ENCODE data around the gene CER1.

The CER1 gene

DNA sequence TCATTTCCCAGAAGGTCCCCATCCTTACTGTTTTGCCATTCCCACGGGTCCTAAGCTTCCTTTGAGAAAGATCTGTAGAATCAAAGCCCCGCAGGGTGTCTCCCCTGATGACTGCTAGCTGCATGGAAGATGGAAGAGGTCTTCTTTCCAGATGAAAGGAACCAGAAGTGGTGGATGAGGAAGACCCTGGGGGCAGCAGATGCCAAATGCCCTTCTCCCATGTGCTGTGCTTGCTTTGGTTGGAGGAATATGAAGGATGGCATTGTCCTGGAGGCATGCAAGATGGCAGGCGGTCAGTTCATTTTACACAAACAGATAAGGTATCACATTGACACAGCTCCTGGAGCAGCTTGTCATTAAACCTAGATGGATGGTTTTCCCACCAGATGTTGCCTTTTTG is 25.8 kb upstream of the CER1 start:
- no peak for DNase-seq (ENCODE audit: low read depth)
- TF ChIP-seq POLR2A (IDR thresholded peaks at IDR 0.05; ENCODE audit: extremely low read depth, insufficient read length) (no peak), MYC (IDR thresholded peaks at IDR 0.05; ENCODE audit: low read depth, low read length) (no peak)
- TF ChIP-seq, protein P1, sequence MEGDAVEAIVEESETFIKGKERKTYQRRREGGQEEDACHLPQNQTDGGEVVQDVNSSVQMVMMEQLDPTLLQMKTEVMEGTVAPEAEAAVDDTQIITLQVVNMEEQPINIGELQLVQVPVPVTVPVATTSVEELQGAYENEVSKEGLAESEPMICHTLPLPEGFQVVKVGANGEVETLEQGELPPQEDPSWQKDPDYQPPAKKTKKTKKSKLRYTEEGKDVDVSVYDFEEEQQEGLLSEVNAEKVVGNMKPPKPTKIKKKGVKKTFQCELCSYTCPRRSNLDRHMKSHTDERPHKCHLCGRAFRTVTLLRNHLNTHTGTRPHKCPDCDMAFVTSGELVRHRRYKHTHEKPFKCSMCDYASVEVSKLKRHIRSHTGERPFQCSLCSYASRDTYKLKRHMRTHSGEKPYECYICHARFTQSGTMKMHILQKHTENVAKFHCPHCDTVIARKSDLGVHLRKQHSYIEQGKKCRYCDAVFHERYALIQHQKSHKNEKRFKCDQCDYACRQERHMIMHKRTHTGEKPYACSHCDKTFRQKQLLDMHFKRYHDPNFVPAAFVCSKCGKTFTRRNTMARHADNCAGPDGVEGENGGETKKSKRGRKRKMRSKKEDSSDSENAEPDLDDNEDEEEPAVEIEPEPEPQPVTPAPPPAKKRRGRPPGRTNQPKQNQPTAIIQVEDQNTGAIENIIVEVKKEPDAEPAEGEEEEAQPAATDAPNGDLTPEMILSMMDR (IDR thresholded peaks at IDR 0.05; ENCODE audit: low read depth, low read length), result no peak
- TF ChIP-seq, protein P2, sequence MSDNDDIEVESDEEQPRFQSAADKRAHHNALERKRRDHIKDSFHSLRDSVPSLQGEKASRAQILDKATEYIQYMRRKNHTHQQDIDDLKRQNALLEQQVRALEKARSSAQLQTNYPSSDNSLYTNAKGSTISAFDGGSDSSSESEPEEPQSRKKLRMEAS (IDR thresholded peaks at IDR 0.05; ENCODE audit: low read depth, low read length), result no peak
- no peak overlapping the region for H3K4me3 ChIP-seq (ENCODE audit: low read depth, low read length)

- H3K4me3 ChIP-seq (ENCODE audit: low read depth, low read length), result no peak overlapping the region
- TF ChIP-seq MYC (IDR thresholded peaks at IDR 0.05; ENCODE audit: low read depth, low read length) (no peak), POLR2A (IDR thresholded peaks at IDR 0.05; ENCODE audit: extremely low read depth, insufficient read length) (no peak)
- TF ChIP-seq, protein P1 (IDR thresholded peaks at IDR 0.05; ENCODE audit: low read depth, low read length), result no peak
- TF ChIP-seq, protein P2 (IDR thresholded peaks at IDR 0.05; ENCODE audit: low read depth, low read length), result no peak
- DNase-seq (ENCODE audit: low read depth), result no peak
These were observed 24.6 kb upstream of the CER1 start for GRCh38 chr9:14747111-14747510.

DNA sequence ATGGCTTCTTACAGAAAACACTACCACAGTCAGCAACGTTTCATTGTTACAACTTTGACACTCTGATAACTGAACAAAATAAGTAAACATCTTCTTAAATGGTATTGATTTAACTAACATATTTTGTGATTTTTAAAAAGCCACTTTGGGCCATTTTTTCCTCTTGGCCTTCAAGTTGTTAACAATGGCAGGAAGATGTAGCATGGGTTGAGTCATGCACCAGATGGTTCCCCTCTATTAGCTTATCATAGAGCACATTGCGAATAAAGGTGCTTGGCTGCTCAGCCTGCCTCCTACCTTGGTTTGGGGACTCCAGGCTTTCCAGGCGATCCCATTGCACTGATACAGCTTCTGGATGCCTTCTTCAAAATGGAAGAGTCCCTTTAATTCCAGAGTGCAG is 24.1 kb upstream of the CER1 start:
- DNase-seq (ENCODE audit: low read depth), result no peak
- TF ChIP-seq, protein P2 (IDR thresholded peaks at IDR 0.05; ENCODE audit: low read depth, low read length), result no peak
- TF ChIP-seq POLR2A (IDR thresholded peaks at IDR 0.05; ENCODE audit: extremely low read depth, insufficient read length) (no peak), MYC (IDR thresholded peaks at IDR 0.05; ENCODE audit: low read depth, low read length) (no peak)
- TF ChIP-seq, protein P1 (IDR thresholded peaks at IDR 0.05; ENCODE audit: low read depth, low read length), result no peak
- H3K4me3 ChIP-seq (ENCODE audit: low read depth, low read length), result no peak overlapping the region

- TF ChIP-seq, protein P2 (IDR thresholded peaks at IDR 0.05; ENCODE audit: low read depth, low read length), result no peak
- TF ChIP-seq, protein P1 (IDR thresholded peaks at IDR 0.05; ENCODE audit: low read depth, low read length), result no peak
- TF ChIP-seq MYC (IDR thresholded peaks at IDR 0.05; ENCODE audit: low read depth, low read length), result no peak
- TF ChIP-seq POLR2A (IDR thresholded peaks at IDR 0.05; ENCODE audit: extremely low read depth, insufficient read length), result no peak
- DNase-seq (ENCODE audit: low read depth), result no peak
- no peak overlapping the region for H3K4me3 ChIP-seq (ENCODE audit: low read depth, low read length)
These were observed 22.2 kb upstream of the CER1 start for GRCh38 chr9:14744768-14745167.

GRCh38 chr9:14741369-14741768 is 18.8 kb upstream of the CER1 start:
- H3K4me3 ChIP-seq (ENCODE audit: low read depth, low read length), result no peak overlapping the region
- TF ChIP-seq, protein P2 (IDR thresholded peaks at IDR 0.05; ENCODE audit: low read depth, low read length), result no peak
- no peak for TF ChIP-seq POLR2A (IDR thresholded peaks at IDR 0.05; ENCODE audit: extremely low read depth, insufficient read length)
- TF ChIP-seq, protein P1 (IDR thresholded peaks at IDR 0.05; ENCODE audit: low read depth, low read length), result no peak
- no peak for TF ChIP-seq MYC (IDR thresholded peaks at IDR 0.05; ENCODE audit: low read depth, low read length)
- no peak for DNase-seq (ENCODE audit: low read depth)

DNA sequence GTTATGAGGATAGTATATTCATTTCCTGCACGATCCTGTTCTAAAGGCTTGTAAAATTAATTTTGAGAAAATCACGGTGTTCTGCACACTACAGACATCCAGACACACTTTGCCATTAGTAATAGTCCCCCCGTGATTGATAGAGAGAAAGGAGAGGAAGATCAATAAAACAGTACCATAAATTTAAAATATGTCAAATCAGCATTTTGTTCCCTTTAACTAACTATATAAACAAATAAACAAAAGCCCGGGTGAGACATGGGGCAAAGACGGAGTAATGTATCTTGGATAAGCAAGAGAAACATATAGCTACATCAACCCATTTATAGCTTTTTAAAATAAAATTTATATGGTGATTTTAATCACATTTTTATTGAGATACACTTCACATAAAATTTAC is 10.6 kb upstream of the CER1 start:
- no peak for DNase-seq (ENCODE audit: low read depth)
- TF ChIP-seq, protein P1 (IDR thresholded peaks at IDR 0.05; ENCODE audit: low read depth, low read length), result no peak
- TF ChIP-seq MYC (IDR thresholded peaks at IDR 0.05; ENCODE audit: low read depth, low read length) (no peak), POLR2A (IDR thresholded peaks at IDR 0.05; ENCODE audit: extremely low read depth, insufficient read length) (no peak)
- TF ChIP-seq, protein P2 (IDR thresholded peaks at IDR 0.05; ENCODE audit: low read depth, low read length), result no peak

More for the DNA sequence above, 10.6 kb upstream of the CER1 start:
- no peak overlapping the region for H3K4me3 ChIP-seq (ENCODE audit: low read depth, low read length)
